Measurements from ENCODE around the gene WNT6. TPM values are rescaled to one million over a fixed set of nuclear protein-coding genes. Genes with fewer than 3 reads are reported as not detected.

The WNT6 gene
- total RNA-seq, 1 experiment from 2014 or later, result 0.33 TPM

GRCh38 chr2:218873359-218874194, 14.0 kb downstream of the WNT6 start:
- H3F3A ChIP-seq (ENCODE audit: insufficient read depth, low read depth), result peaks cover 11% of the 10 kb centered on the region; the same call in 1 of the 2 replicates
- H3K4me2 ChIP-seq, result no peak overlapping the region
- no peaks in the 10 kb centered on the region for H3K36me3 ChIP-seq (ENCODE audit: low read depth)
- no peak overlapping the region for H3K4me3 ChIP-seq
- H3K9me2 ChIP-seq (ENCODE audit: insufficient read depth), result no peaks in the 10 kb centered on the region
- no peak overlapping the region for H2AFZ ChIP-seq
- no peaks in the 10 kb centered on the region for H3K79me2 ChIP-seq (ENCODE audit: low read depth)
- intact Hi-C loops (cut with micrococcal nuclease; ENCODE audit: unreplicated experiment), result no loop called here
- H3K4me1 ChIP-seq (replicated peaks; ENCODE audit: insufficient read depth), result no peaks in the 10 kb centered on the region
- BruUV-seq (replicated peaks), result no TSS peak
- TF ChIP-seq CTCF (conservative IDR thresholded peaks at IDR 0.05) (no peak), EZH2 (IDR thresholded peaks at IDR 0.05; ENCODE audit: low read depth) (no peak)
- DNase-seq, result no peak
- POLR2A ChIA-PET (ENCODE audit: unreplicated experiment), result interaction anchor here (0.6 kb wide), 1 partner anchor 115 kb away, joined by 4 read pairs; no protein-coding TSS in a partner anchor
- H3K9me3 ChIP-seq (ENCODE audit: insufficient read depth, low read depth), result no peaks in the 10 kb centered on the region
- CTCF ChIA-PET, result interaction anchor here (4.1 kb wide), 1 partner anchor 24 kb away, joined by 65 read pairs; no protein-coding TSS in a partner anchor
- H4K20me1 ChIP-seq (ENCODE audit: insufficient read depth), result no peaks in the 10 kb centered on the region
- no peak overlapping the region for H3K27ac ChIP-seq
- H3K27me3 ChIP-seq (ENCODE audit: insufficient read depth, low read depth), result no peaks in the 10 kb centered on the region

- H3K36me3 ChIP-seq (ENCODE audit: low read depth), result no peaks in the 10 kb centered on the region
- H3K27ac ChIP-seq, result no peak overlapping the region
- no peaks in the 10 kb centered on the region for H4K20me1 ChIP-seq (ENCODE audit: insufficient read depth)
- no TSS peak for BruUV-seq (replicated peaks)
- POLR2A ChIA-PET (ENCODE audit: unreplicated experiment), result interaction anchor here (0.6 kb wide), 1 partner anchor 25 kb away, joined by 3 read pairs; no protein-coding TSS in a partner anchor
- TF ChIP-seq CTCF (conservative IDR thresholded peaks at IDR 0.05) (no peak), EZH2 (IDR thresholded peaks at IDR 0.05; ENCODE audit: low read depth) (no peak)
- H3K27me3 ChIP-seq (ENCODE audit: insufficient read depth, low read depth), result no peaks in the 10 kb centered on the region
- intact Hi-C loops (cut with micrococcal nuclease; ENCODE audit: unreplicated experiment), result loop anchor here (1.0 to 5.0 kb wide), 3 partner anchors 23 to 127 kb away; no protein-coding TSS in a partner anchor
- H3F3A ChIP-seq (ENCODE audit: insufficient read depth, low read depth), result peaks cover 11% of the 10 kb centered on the region; the same call in 1 of the 2 replicates
- H3K79me2 ChIP-seq (ENCODE audit: low read depth), result no peaks in the 10 kb centered on the region
- H3K4me1 ChIP-seq (replicated peaks; ENCODE audit: insufficient read depth), result 0 out of 2 replicates have a peak, but pooled peaks cover 4% of the 10 kb centered on the region
- no peak overlapping the region for H3K4me2 ChIP-seq
- no peaks in the 10 kb centered on the region for H3K9me2 ChIP-seq (ENCODE audit: insufficient read depth)
- H3K4me3 ChIP-seq, result no peak overlapping the region
- DNase-seq, result no peak
- H2AFZ ChIP-seq, result no peak overlapping the region
- H3K9me3 ChIP-seq (ENCODE audit: insufficient read depth, low read depth), result no peaks in the 10 kb centered on the region
- CTCF ChIA-PET, result interaction anchor here (0.6 to 4.1 kb wide), 7 partner anchors 15 to 211 kb away, joined by 3 to 65 read pairs (median 5); partner anchors contain the start of gene CDK5R2
Measured at GRCh38 chr2:218875692-218876246, 16.2 kb downstream of the WNT6 start.

GRCh38 chr2:218876562-218877219, 17.1 kb downstream of the WNT6 start:
- BruUV-seq (replicated peaks), result no TSS peak
- POLR2A ChIA-PET (ENCODE audit: unreplicated experiment), result interaction anchor here (0.6 kb wide), 3 partner anchors 26 to 125 kb away, joined by 3 to 6 read pairs (median 4); no protein-coding TSS in a partner anchor
- H3K27me3 ChIP-seq (ENCODE audit: insufficient read depth, low read depth), result no peaks in the 10 kb centered on the region
- CTCF ChIA-PET, result interaction anchor here (0.6 to 4.1 kb wide), 8 partner anchors 15 to 210 kb away, joined by 3 to 65 read pairs (median 5); partner anchors contain the start of gene CDK5R2
- H3K79me2 ChIP-seq (ENCODE audit: low read depth), result no peaks in the 10 kb centered on the region
- TF ChIP-seq EZH2 (IDR thresholded peaks at IDR 0.05; ENCODE audit: low read depth) (no peak), CTCF (conservative IDR thresholded peaks at IDR 0.05) (peak; percentile 99)
- no peak overlapping the region for H3K4me2 ChIP-seq
- no peaks in the 10 kb centered on the region for H3K9me2 ChIP-seq (ENCODE audit: insufficient read depth)
- peaks cover 11% of the 10 kb centered on the region; the same call in 1 of the 2 replicates for H3F3A ChIP-seq (ENCODE audit: insufficient read depth, low read depth)
- H2AFZ ChIP-seq, result no peak overlapping the region
- no peaks in the 10 kb centered on the region for H3K9me3 ChIP-seq (ENCODE audit: insufficient read depth, low read depth)
- H3K4me1 ChIP-seq (replicated peaks; ENCODE audit: insufficient read depth), result 0 out of 2 replicates have a peak, but pooled peaks cover 4% of the 10 kb centered on the region
- peak in 1 of 2 experiments; percentile 77 for DNase-seq
- intact Hi-C loops (cut with micrococcal nuclease; ENCODE audit: unreplicated experiment), result loop anchor here (1.0 to 5.0 kb wide), 3 partner anchors 22 to 126 kb away; no protein-coding TSS in a partner anchor
- H4K20me1 ChIP-seq (ENCODE audit: insufficient read depth), result no peaks in the 10 kb centered on the region
- no peak overlapping the region for H3K27ac ChIP-seq
- no peaks in the 10 kb centered on the region for H3K36me3 ChIP-seq (ENCODE audit: low read depth)
- H3K4me3 ChIP-seq, result no peak overlapping the region

Data from PC-9 (cell line).